Measurements from ENCODE around the gene NDUFAF5. TPM values are rescaled to one million over a fixed set of nuclear protein-coding genes. Genes with fewer than 3 reads are reported as not detected.

Gene NDUFAF5
- total RNA-seq, 1 donor from 2014 or later, result 14.1 TPM

GRCh38 chr20:13770141-13770540 is 14.7 kb upstream of the NDUFAF5 start:
- Histone ChIP-seq H3K9me3 (no peaks in the 10 kb centered on the region), H3K27ac (no peak overlapping the region), H3K4me1 (no peaks in the 10 kb centered on the region), H3K36me3 (peaks cover 85% of the 10 kb centered on the region), H3K4me3 (no peak overlapping the region), H3K27me3 (ENCODE audit: low read depth) (no peaks in the 10 kb centered on the region)
- DNase-seq (no peak), ATAC-seq (no peak)
- intact Hi-C loops (cut with DNase I), result no loop called here
- no peak for TF ChIP-seq CTCF (IDR thresholded peaks at IDR 0.05)

GRCh38 chr20:13771853-13772453 is 12.9 kb upstream of the NDUFAF5 start:
- peak; percentile 57 for TF ChIP-seq CTCF (IDR thresholded peaks at IDR 0.05)
- H3K4me3 ChIP-seq, result no peak overlapping the region
- peaks cover 87% of the 10 kb centered on the region for H3K36me3 ChIP-seq
- DNase-seq (no peak), ATAC-seq (no peak)
- H3K4me1 ChIP-seq, result no peaks in the 10 kb centered on the region
- no peak overlapping the region for H3K27ac ChIP-seq
- H3K27me3 ChIP-seq (ENCODE audit: low read depth), result no peaks in the 10 kb centered on the region
- intact Hi-C loops (cut with DNase I), result no loop called here
- H3K9me3 ChIP-seq, result no peaks in the 10 kb centered on the region

GRCh38 chr20:13772529-13772928 is 12.3 kb upstream of the NDUFAF5 start:
- intact Hi-C loops (cut with DNase I), result no loop called here
- DNase-seq, result no peak
- Histone ChIP-seq H3K4me3 (no peak overlapping the region), H3K4me1 (no peaks in the 10 kb centered on the region), H3K27ac (no peak overlapping the region), H3K27me3 (ENCODE audit: low read depth) (no peaks in the 10 kb centered on the region), H3K9me3 (no peaks in the 10 kb centered on the region), H3K36me3 (peaks cover 87% of the 10 kb centered on the region)
- no peak for TF ChIP-seq CTCF (IDR thresholded peaks at IDR 0.05)
- ATAC-seq, result no peak

GRCh38 chr20:13775867-13776266 is 9.0 kb upstream of the NDUFAF5 start:
- TF ChIP-seq CTCF (IDR thresholded peaks at IDR 0.05), result no peak
- H3K4me1 ChIP-seq, result peaks cover 3% of the 10 kb centered on the region
- ATAC-seq (no peak), DNase-seq (no peak)
- H3K27me3 ChIP-seq (ENCODE audit: low read depth), result no peaks in the 10 kb centered on the region
- H3K9me3 ChIP-seq, result no peaks in the 10 kb centered on the region
- intact Hi-C loops (cut with DNase I), result no loop called here
- H3K36me3 ChIP-seq, result peaks cover 80% of the 10 kb centered on the region
- no peak overlapping the region for H3K27ac ChIP-seq
- H3K4me3 ChIP-seq, result no peak overlapping the region

- H3K4me3 ChIP-seq, result no peak overlapping the region
- H3K36me3 ChIP-seq, result peaks cover 82% of the 10 kb centered on the region
- H3K4me1 ChIP-seq, result peaks cover 3% of the 10 kb centered on the region
- no peaks in the 10 kb centered on the region for H3K27me3 ChIP-seq (ENCODE audit: low read depth)
- no peak for TF ChIP-seq CTCF (IDR thresholded peaks at IDR 0.05)
- DNase-seq (no peak), ATAC-seq (no peak)
- H3K9me3 ChIP-seq, result no peaks in the 10 kb centered on the region
- H3K27ac ChIP-seq, result no peak overlapping the region
- intact Hi-C loops (cut with DNase I), result no loop called here
These were observed 7.6 kb upstream of the NDUFAF5 start for GRCh38 chr20:13777171-13777601.
